ENCODE results near the gene ANO10. TPM values are rescaled to one million over a fixed set of nuclear protein-coding genes. Genes with fewer than 3 reads are reported as not detected.

ANO10 gene
- total and polyA plus RNA-seq, 8 donors = 3.6 to 202 (median 12.5) TPM

GRCh38 chr3:43415088-43415487, 206.7 kb downstream of the ANO10 start:
- no peak overlapping the region for H3K27ac ChIP-seq
- H3K4me3 ChIP-seq = no peak overlapping the region
- 96 to 97% (median 97%) methylated on average over 5 of the region's 5 CpGs for WGBS, 5 donors
- no peaks in the 10 kb centered on the region for H3K9me3 ChIP-seq
- DNase-seq = no peak
- TF ChIP-seq POLR2A (IDR thresholded peaks at IDR 0.05) (no peak), CTCF (IDR thresholded peaks at IDR 0.05) (no peak), EP300 (IDR thresholded peaks at IDR 0.05) (no peak)
- intact Hi-C loops (cut with DNase I; ENCODE audit: low total_unique reads) = no loop called here
- H3K27me3 ChIP-seq = no peaks in the 10 kb centered on the region
- H3K36me3 ChIP-seq = no peaks in the 10 kb centered on the region
- H3K4me1 ChIP-seq = peaks cover 0 to 7% (median 2%) of the 10 kb centered on the region in 4 donors

DNA sequence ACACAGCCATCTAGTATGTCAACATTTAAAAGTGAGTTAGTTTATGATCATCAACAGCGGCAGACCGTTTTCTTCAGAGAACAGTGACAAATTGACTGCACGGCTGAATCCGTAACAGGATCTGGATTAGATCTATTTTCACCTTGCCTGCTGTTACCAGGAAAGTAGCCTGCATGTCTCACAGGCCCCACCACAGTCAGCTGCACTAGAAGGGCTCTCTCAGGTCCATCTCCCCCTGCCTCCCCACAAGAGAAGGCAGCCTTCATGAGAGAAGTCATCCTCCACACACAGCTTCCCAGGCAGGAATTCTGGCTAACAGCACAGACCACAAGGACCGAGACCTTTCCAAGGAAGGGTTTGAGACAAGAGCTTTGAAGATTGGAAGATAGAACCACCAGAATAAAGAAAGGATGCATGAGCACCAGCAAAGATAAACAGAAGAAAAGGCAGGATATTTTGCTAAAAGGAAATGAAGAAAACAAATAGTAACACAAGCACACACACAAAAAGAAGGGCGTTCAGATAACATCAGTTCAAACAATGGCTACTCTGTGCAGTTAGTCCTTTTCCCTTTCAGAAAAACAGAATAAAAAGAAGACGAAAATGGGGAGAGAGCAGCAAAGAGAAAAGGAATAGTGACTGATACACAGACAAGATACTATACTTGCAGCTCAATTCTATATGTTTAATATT, 208.0 kb downstream of the ANO10 start:
- 71 to 79% (median 75%) methylated on average over 7 of the region's 7 CpGs for WGBS, 5 donors
- intact Hi-C loops (cut with DNase I; ENCODE audit: low total_unique reads) = no loop called here
- Histone ChIP-seq H3K27ac (no peak overlapping the region), H3K36me3 (peaks cover 0 to 5% (median 0%) of the 10 kb centered on the region in 4 donors), H3K27me3 (no peaks in the 10 kb centered on the region), H3K4me1 (peaks cover 0 to 7% (median 1%) of the 10 kb centered on the region in 4 donors), H3K4me3 (no peak overlapping the region), H3K9me3 (no peaks in the 10 kb centered on the region)
- TF ChIP-seq EP300 (IDR thresholded peaks at IDR 0.05) = no peak
- TF ChIP-seq POLR2A (IDR thresholded peaks at IDR 0.05) = no peak
- TF ChIP-seq POLR2AphosphoS5 (IDR thresholded peaks at IDR 0.05) = no peak
- no peak for TF ChIP-seq CTCF (IDR thresholded peaks at IDR 0.05)
- DNase-seq = no peak

DNA sequence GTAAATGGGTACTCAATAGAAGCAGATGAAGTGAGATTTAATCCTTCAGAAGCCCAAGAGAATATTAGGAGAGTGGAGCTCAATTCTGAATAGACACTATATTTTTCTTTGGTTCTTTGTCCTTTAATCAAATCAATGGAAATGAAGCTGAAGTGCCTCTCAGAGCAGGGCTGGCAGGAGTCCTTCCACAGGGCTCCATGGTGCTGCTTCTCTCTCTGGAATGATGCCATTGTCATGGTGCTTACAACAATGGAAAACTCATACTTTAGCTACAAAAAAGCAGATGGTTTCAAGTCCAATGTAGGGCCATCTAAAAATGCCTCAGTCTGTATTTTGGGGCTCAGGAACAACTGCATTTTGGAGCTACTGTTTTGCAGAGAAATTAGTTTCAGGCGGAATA, 210.4 kb downstream of the ANO10 start:
- Histone ChIP-seq H3K4me1 (peaks cover 0 to 7% (median 0%) of the 10 kb centered on the region in 4 donors), H3K36me3 (peaks cover 0 to 5% (median 0%) of the 10 kb centered on the region in 4 donors), H3K27me3 (no peaks in the 10 kb centered on the region), H3K9me3 (no peaks in the 10 kb centered on the region), H3K4me3 (no peak overlapping the region), H3K27ac (no peak overlapping the region)
- DNase-seq = peak in 1 of 2 donors; percentile 22
- WGBS, 5 donors = 90 to 100% (median 97%) methylated on average over 1 of the region's 1 CpG
- no peak for TF ChIP-seq CTCF (IDR thresholded peaks at IDR 0.05)
- TF ChIP-seq POLR2A (IDR thresholded peaks at IDR 0.05) = no peak
- no peak for TF ChIP-seq POLR2AphosphoS5 (IDR thresholded peaks at IDR 0.05)
- no peak for TF ChIP-seq EP300 (IDR thresholded peaks at IDR 0.05)
- intact Hi-C loops (cut with DNase I; ENCODE audit: low total_unique reads) = no loop called here

DNA sequence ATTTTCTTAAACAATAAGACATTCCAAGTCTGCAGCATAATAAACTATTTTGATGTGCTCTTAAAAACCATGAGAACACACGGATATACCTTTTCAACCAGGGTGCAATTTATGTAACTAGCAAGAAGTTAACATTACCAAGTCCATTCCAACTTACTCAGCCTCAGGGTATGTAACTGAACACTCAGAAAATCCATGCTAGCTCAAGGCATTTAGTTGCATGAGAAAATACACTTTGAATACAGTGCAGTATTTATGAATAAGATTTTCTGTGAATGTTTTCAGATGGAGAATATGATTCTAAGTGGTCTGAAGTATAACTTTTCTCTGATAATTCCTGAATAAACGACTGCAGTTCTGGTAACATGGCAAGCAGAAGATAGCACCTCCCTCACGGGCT, 211.2 kb downstream of the ANO10 start:
- 81 to 87% (median 84%) methylated on average over 3 of the region's 3 CpGs for WGBS, 5 donors
- Histone ChIP-seq H3K4me1 (peaks cover 0 to 7% (median 0%) of the 10 kb centered on the region in 4 donors), H3K36me3 (peaks cover 0 to 5% (median 0%) of the 10 kb centered on the region in 4 donors), H3K4me3 (no peak overlapping the region), H3K9me3 (no peaks in the 10 kb centered on the region), H3K27me3 (no peaks in the 10 kb centered on the region), H3K27ac (no peak overlapping the region)
- intact Hi-C loops (cut with DNase I; ENCODE audit: low total_unique reads) = no loop called here
- TF ChIP-seq CTCF (IDR thresholded peaks at IDR 0.05) = no peak
- no peak for TF ChIP-seq POLR2A (IDR thresholded peaks at IDR 0.05)
- TF ChIP-seq POLR2AphosphoS5 (IDR thresholded peaks at IDR 0.05) = no peak
- TF ChIP-seq EP300 (IDR thresholded peaks at IDR 0.05) = no peak
- DNase-seq = no peak

All from stomach (tissue), 9 donors.